Neuronal stem cell (in vitro differentiated cells): ENCODE measurements around the gene CKAP2.

Source experiments
- DNase-seq: peaks from one replicate; pipeline ENCODE4 v3.0.0-alpha.2; 2013; ENCODE audit warnings: low spot score
- H2AFZ ChIP-seq: one replicate; pipeline ENCODE4 v1.6.1; 2013; ENCODE audit warnings: mild to moderate bottlenecking, low read length, inconsistent platforms
- H2AK5ac ChIP-seq: 2 replicates; pipeline ENCODE4 v1.6.1; 2013; ENCODE audit warnings: low read depth, mild to moderate bottlenecking, inconsistent platforms, low read length, moderate library complexity, mixed read lengths
- H2BK120ac ChIP-seq: 2 replicates; pipeline ENCODE4 v1.6.1; 2013; ENCODE audit warnings: low read depth, mild to moderate bottlenecking, inconsistent platforms, low read length, moderate library complexity, mixed read lengths
- H2BK12ac ChIP-seq: one replicate; pipeline ENCODE4 v1.6.1; 2013; ENCODE audit warnings: low read length, inconsistent platforms
- H2BK15ac ChIP-seq: 2 replicates; pipeline ENCODE4 v1.6.1; 2013; ENCODE audit warnings: mild to moderate bottlenecking, low read length, inconsistent platforms, mixed read lengths
- H2BK5ac ChIP-seq: one replicate; pipeline ENCODE4 v1.6.1; 2013; ENCODE audit warnings: inconsistent platforms, mild to moderate bottlenecking, low read length, moderate library complexity
- H3K14ac ChIP-seq: one replicate; pipeline ENCODE4 v1.6.1; 2013; ENCODE audit warnings: low read length, inconsistent platforms
- H3K18ac ChIP-seq: 2 replicates; pipeline ENCODE4 v1.6.1; 2013; ENCODE audit warnings: low read length, inconsistent platforms
- H3K23ac ChIP-seq: 2 replicates; pipeline ENCODE4 v1.6.1; 2013; ENCODE audit warnings: low read depth, mild to moderate bottlenecking, mixed read lengths, low read length, inconsistent platforms; ENCODE audit not compliant: poor library complexity
- H3K27ac ChIP-seq: replicated peaks from 3 replicates; pipeline ENCODE4 v1.5.1; 2013; ENCODE audit warnings: low read length, inconsistent platforms
- H3K27me3 ChIP-seq, 3 experiments: 2 replicates each; pipeline ENCODE4 v1.6.1; 2013; ENCODE audit warnings: low read length in 3 of 3, mild to moderate bottlenecking in 2 of 3, inconsistent platforms in 1 of 3, low read depth in 1 of 3, mixed read lengths in 1 of 3, moderate library complexity in 1 of 3; ENCODE audit not compliant: control insufficient read depth in 3 of 3, insufficient read depth in 3 of 3
- H3K36me3 ChIP-seq, 2 donors: replicated peaks in 1 of 2; 2 replicates each; pipeline ENCODE4 v1.6.1; 2013; ENCODE audit warnings: low read length in 2 of 2; ENCODE audit not compliant: control insufficient read depth in 2 of 2, insufficient read depth in 2 of 2
- H3K4ac ChIP-seq: 2 replicates; pipeline ENCODE4 v1.6.1; 2013; ENCODE audit warnings: inconsistent platforms, mild to moderate bottlenecking, low read length, moderate library complexity
- H3K4me1 ChIP-seq, 2 donors: 1 replicate in 1 of 2; 2 replicates in 1 of 2; pipeline ENCODE4 v1.6.1; 2013; ENCODE audit warnings: low read length in 2 of 2, low read depth in 1 of 2; ENCODE audit not compliant: control insufficient read depth in 2 of 2, insufficient read depth in 1 of 2
- H3K4me2 ChIP-seq: one replicate; pipeline ENCODE4 v1.6.1; 2013; ENCODE audit warnings: mild to moderate bottlenecking, low read length, inconsistent platforms; ENCODE audit not compliant: insufficient read depth, poor library complexity, severe bottlenecking
- H3K4me3 ChIP-seq, 2 donors: 2 replicates each; pipeline ENCODE4 v1.5.1; 2013; ENCODE audit warnings: low read length in 2 of 2, mild to moderate bottlenecking in 2 of 2, inconsistent platforms in 1 of 2, moderate library complexity in 1 of 2
- H3K79me1 ChIP-seq: one replicate; pipeline ENCODE4 v1.6.1; 2013; ENCODE audit warnings: low read depth, mild to moderate bottlenecking, inconsistent platforms, low read length, moderate library complexity
- H3K9ac ChIP-seq: one replicate; pipeline ENCODE4 v1.6.1; 2013; ENCODE audit warnings: mild to moderate bottlenecking, low read depth, low read length, inconsistent platforms; ENCODE audit not compliant: poor library complexity
- H3K9me3 ChIP-seq, 2 donors: replicated peaks in 1 of 2; 2 replicates each; pipeline versions ENCODE3 to v1.6.1; 2013; ENCODE audit warnings: low read length in 2 of 2, mild to moderate bottlenecking in 2 of 2, inconsistent platforms in 1 of 2, low read depth in 1 of 2, mixed read lengths in 1 of 2, moderate library complexity in 1 of 2; ENCODE audit not compliant: control insufficient read depth in 2 of 2, insufficient read depth in 1 of 2
- H4K8ac ChIP-seq: one replicate; pipeline ENCODE4 v1.6.1; 2013; ENCODE audit warnings: low read depth, mild to moderate bottlenecking, inconsistent platforms, low read length, moderate library complexity
- H4K91ac ChIP-seq: one replicate; pipeline ENCODE4 v1.6.1; 2013; ENCODE audit warnings: low read length, low read depth, mild to moderate bottlenecking, inconsistent platforms; ENCODE audit not compliant: poor library complexity
- WGBS, 2 donors: extraction: QIAGEN DNeasy Blood & Tissue Kit; methylation state at CpG; one replicate each; pipeline ENCODE4 v1.1.7; 2013; ENCODE audit warnings: missing lambda C conversion rate in 2 of 2, mixed read lengths in 1 of 2; ENCODE audit not compliant: insufficient read length in 2 of 2, insufficient replicate concordance in 1 of 2; ENCODE audit errors: extremely low coverage in 2 of 2; 5-methylcytosine and 5-hydroxymethylcytosine counted together

Gene CKAP2

DNA sequence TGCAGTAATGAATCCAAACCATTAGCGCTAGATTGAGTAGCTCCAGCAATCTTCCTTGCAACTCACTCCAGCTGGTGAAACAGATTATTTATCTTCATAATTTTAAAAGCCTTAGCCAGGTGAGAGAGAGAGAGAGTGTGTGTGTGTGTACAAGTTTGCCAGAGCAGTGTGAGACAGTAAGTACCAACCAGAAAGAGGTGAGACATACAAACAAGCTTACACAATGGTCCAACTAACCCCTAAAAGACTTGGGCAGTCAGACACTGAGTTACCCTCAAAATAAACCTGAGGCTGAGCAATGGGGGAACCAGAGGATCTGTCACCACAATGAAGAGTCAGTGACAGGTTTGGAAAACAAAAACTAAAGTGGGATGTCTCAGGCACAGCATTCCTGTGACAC is 41.2 kb upstream of the CKAP2 start:
- DNase-seq, result no peak

DNA sequence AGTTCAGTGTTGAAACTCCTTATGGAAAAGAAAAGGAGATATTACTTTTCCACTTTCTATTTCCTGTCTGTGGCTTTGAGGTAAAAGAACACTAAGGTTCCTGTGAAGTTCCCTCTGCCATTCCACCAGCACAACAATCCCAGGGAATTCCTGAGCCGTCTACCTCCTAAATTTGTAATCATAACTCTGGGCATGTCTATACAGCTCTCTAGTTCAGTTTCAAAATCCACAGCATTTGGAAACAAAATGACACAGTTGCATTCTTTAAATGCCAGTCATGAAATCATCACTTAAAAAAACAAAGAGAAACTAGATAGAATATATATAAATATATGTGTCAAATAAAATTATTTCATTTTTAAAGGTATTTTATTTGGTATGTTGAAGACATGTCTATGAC is 40.3 kb upstream of the CKAP2 start:
- H3K9ac ChIP-seq, result no peak overlapping the region
- H3K27ac ChIP-seq, result no peak overlapping the region
- H2AK5ac ChIP-seq, result no peak overlapping the region
- no peak overlapping the region for H3K23ac ChIP-seq
- no peak overlapping the region for H2BK120ac ChIP-seq
- H3K4me2 ChIP-seq, result no peak overlapping the region
- no peaks in the 10 kb centered on the region for H3K79me1 ChIP-seq
- H3K27me3 ChIP-seq, result no peaks in the 10 kb centered on the region
- no peak overlapping the region for H3K14ac ChIP-seq
- H3K4me3 ChIP-seq, result no peak overlapping the region
- H3K9me3 ChIP-seq, result no peaks in the 10 kb centered on the region
- H3K4ac ChIP-seq, result no peak overlapping the region
- H2AFZ ChIP-seq, result no peak overlapping the region
- H2BK5ac ChIP-seq, result no peak overlapping the region
- H2BK12ac ChIP-seq, result no peak overlapping the region
- H4K8ac ChIP-seq, result no peak overlapping the region
- H3K18ac ChIP-seq, result no peak overlapping the region
- H4K91ac ChIP-seq, result no peak overlapping the region
- no peak overlapping the region for H2BK15ac ChIP-seq
- no peak for DNase-seq
- peaks cover 8 to 88% of the 10 kb centered on the region in 2 donors for H3K36me3 ChIP-seq
- WGBS, 2 donors, result no CpG with 5 or more reads among the region's 1 CpG
- no peaks in the 10 kb centered on the region for H3K4me1 ChIP-seq

More for the DNA sequence above, 41.2 kb upstream of the CKAP2 start:
- no peaks in the 10 kb centered on the region for H3K4me1 ChIP-seq
- H2BK12ac ChIP-seq, result no peak overlapping the region
- no peak overlapping the region for H3K4me3 ChIP-seq
- H3K79me1 ChIP-seq, result peaks cover 1% of the 10 kb centered on the region
- H3K4ac ChIP-seq, result no peak overlapping the region
- no peak overlapping the region for H3K14ac ChIP-seq
- H4K91ac ChIP-seq, result no peak overlapping the region
- no peak overlapping the region for H3K9ac ChIP-seq
- no peak overlapping the region for H2BK5ac ChIP-seq
- no peak overlapping the region for H2AFZ ChIP-seq
- H2BK15ac ChIP-seq, result no peak overlapping the region
- peaks cover 8 to 86% of the 10 kb centered on the region in 2 donors for H3K36me3 ChIP-seq
- H4K8ac ChIP-seq, result no peak overlapping the region
- WGBS, 2 donors, result no CpG with 5 or more reads among the region's 1 CpG
- no peaks in the 10 kb centered on the region for H3K27me3 ChIP-seq
- no peak overlapping the region for H3K18ac ChIP-seq
- H3K27ac ChIP-seq, result no peak overlapping the region
- no peak overlapping the region for H3K4me2 ChIP-seq
- no peak overlapping the region for H2AK5ac ChIP-seq
- no peak overlapping the region for H3K23ac ChIP-seq
- H2BK120ac ChIP-seq, result no peak overlapping the region
- no peaks in the 10 kb centered on the region for H3K9me3 ChIP-seq

DNA sequence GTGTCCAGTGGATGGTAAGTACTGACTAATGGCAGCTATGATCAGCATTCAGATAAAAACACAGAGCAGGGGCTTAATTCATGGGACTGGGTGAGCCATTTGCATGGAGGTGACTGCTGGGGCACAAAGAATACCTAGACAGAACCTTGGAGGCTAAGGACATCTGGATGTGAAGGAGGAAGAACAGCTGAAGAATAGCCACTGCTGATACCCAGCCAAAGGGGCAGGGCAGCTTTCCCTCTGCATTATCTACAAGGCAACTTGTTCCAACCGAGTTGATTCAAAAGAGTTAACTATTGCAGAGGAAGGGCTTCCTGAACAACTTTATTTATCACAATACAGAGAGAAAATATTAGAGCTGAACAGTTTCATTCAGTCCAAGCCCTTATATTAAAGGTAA is 36.2 kb upstream of the CKAP2 start:
- Histone ChIP-seq H3K9me3 (no peaks in the 10 kb centered on the region), H3K4ac (no peak overlapping the region), H2AFZ (no peak overlapping the region), H3K9ac (no peak overlapping the region), H4K91ac (no peak overlapping the region), H2BK15ac (no peak overlapping the region), H3K18ac (no peak overlapping the region), H3K14ac (no peak overlapping the region), H3K4me1 (no peaks in the 10 kb centered on the region), H3K79me1 (no peaks in the 10 kb centered on the region), H2BK5ac (no peak overlapping the region), H2BK120ac (no peak overlapping the region), H2BK12ac (no peak overlapping the region), H4K8ac (no peak overlapping the region), H3K27me3 (no peaks in the 10 kb centered on the region), H3K4me2 (no peak overlapping the region), H3K4me3 (no peak overlapping the region), H3K27ac (no peak overlapping the region), H2AK5ac (no peak overlapping the region), H3K36me3 (peaks cover 8 to 92% of the 10 kb centered on the region in 2 donors), H3K23ac (no peak overlapping the region)
- WGBS, 2 donors, result no CpG with 5 or more reads among the region's 1 CpG
- no peak for DNase-seq

DNA sequence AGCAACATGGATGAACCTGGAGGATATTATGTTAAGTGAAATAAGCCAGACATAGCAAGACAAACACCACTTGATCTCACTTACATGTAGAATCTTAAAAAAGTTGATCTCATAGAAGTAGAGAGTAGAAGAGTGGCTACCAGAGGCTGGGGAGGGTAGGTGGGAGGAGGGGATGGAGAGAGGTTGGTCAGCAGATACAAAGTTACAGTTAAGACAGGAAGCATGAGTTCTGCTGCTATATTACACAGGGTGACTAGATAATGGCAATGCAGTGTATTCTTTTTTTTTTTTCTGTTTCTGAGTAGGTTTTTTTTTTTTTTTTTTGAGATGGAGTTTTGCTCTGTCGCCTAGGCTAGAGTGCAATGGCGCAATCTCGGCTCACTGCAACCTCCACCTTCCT is 34.1 kb upstream of the CKAP2 start:
- Histone ChIP-seq H2AK5ac (no peak overlapping the region), H3K79me1 (no peaks in the 10 kb centered on the region), H3K4me1 (no peaks in the 10 kb centered on the region), H3K18ac (no peak overlapping the region), H3K23ac (no peak overlapping the region), H3K27me3 (no peaks in the 10 kb centered on the region), H2BK120ac (no peak overlapping the region), H3K9ac (no peak overlapping the region), H3K9me3 (no peaks in the 10 kb centered on the region), H4K91ac (no peak overlapping the region), H2BK12ac (no peak overlapping the region), H3K4me2 (no peak overlapping the region), H3K14ac (no peak overlapping the region), H3K4ac (no peak overlapping the region), H2BK5ac (no peak overlapping the region), H3K4me3 (no peak overlapping the region), H2AFZ (no peak overlapping the region), H3K36me3 (peaks cover 8 to 92% of the 10 kb centered on the region in 2 donors), H4K8ac (no peak overlapping the region), H2BK15ac (no peak overlapping the region), H3K27ac (no peak overlapping the region)
- no peak for DNase-seq
- WGBS, 2 donors, result no CpG with 5 or more reads among the region's 3 CpGs
